HG03135 (cell line): ENCODE measurements around the gene S100A5.
"Not testable (repeated sequence)": the region's sequence is repeated elsewhere in the genome, so short reads cannot be mapped to it uniquely, and the experiment has no call there.

Experiments
- ATAC-seq: cut with Tn5 transposase; IDR thresholded peaks from one replicate; pipeline ENCODE4 v1.9.1; 2021; ENCODE audit warnings: mild to moderate bottlenecking, moderate library complexity; ENCODE audit not compliant: unreplicated experiment

Gene S100A5

GRCh38 chr1:153540394-153541361 is at the start of gene S100A5:
Gene S100A5, minus strand, starts transcription at chr1:153540934. Its CDS starts 743 bp downstream, at chr1:153540191.
- no peak for ATAC-seq

- ATAC-seq, result no peak
Observed at GRCh38 chr1:153588482-153588881, 47.7 kb upstream of the S100A5 start.

- not testable (repeated sequence) for ATAC-seq
Observed at GRCh38 chr1:153588033-153588432, 47.3 kb upstream of the S100A5 start.

GRCh38 chr1:153587314-153587713 is 46.6 kb upstream of the S100A5 start:
- no peak for ATAC-seq

- no peak for ATAC-seq
Observed at GRCh38 chr1:153586347-153586746, 45.6 kb upstream of the S100A5 start.

- ATAC-seq, result no peak
Observed at GRCh38 chr1:153585006-153585405, 44.3 kb upstream of the S100A5 start.

- no peak for ATAC-seq
Observed at GRCh38 chr1:153583976-153584375, 43.2 kb upstream of the S100A5 start.

GRCh38 chr1:153583514-153583913 is 42.8 kb upstream of the S100A5 start:
- not testable (repeated sequence) for ATAC-seq

- not testable (repeated sequence) for ATAC-seq
Observed at GRCh38 chr1:153582836-153583235, 42.1 kb upstream of the S100A5 start.

- no peak for ATAC-seq
Observed at GRCh38 chr1:153578936-153579335, 38.2 kb upstream of the S100A5 start.

GRCh38 chr1:153578490-153578889 is 37.8 kb upstream of the S100A5 start:
- ATAC-seq, result no peak

- no peak for ATAC-seq
Observed at GRCh38 chr1:153577624-153578051, 36.9 kb upstream of the S100A5 start.

- no peak for ATAC-seq
Observed at GRCh38 chr1:153577138-153577537, 36.4 kb upstream of the S100A5 start.

GRCh38 chr1:153575497-153575896 is 34.8 kb upstream of the S100A5 start:
- not testable (repeated sequence) for ATAC-seq

GRCh38 chr1:153575081-153575491 is 34.4 kb upstream of the S100A5 start:
- ATAC-seq, result not testable (repeated sequence)

GRCh38 chr1:153573351-153573750 is 32.6 kb upstream of the S100A5 start:
- no peak for ATAC-seq

GRCh38 chr1:153572569-153573015 is 31.9 kb upstream of the S100A5 start:
- ATAC-seq, result no peak

- ATAC-seq, result no peak
Observed at GRCh38 chr1:153571706-153572105, 31.0 kb upstream of the S100A5 start.

- no peak for ATAC-seq
Observed at GRCh38 chr1:153570874-153571273, 30.1 kb upstream of the S100A5 start.

- no peak for ATAC-seq
Observed at GRCh38 chr1:153569465-153569864, 28.7 kb upstream of the S100A5 start.

- ATAC-seq, result no peak
Observed at GRCh38 chr1:153568367-153569099, 27.8 kb upstream of the S100A5 start.
